Gastroesophageal sphincter (tissue), 3 donors: ENCODE measurements around the gene KERA.

Source experiments
- CTCF ChIP-seq, 4 experiments: fragments of 200-600 bp in 2 of 4; fragments of 450-650 bp in 2 of 4; sonication (generic) in 1 of 4; IDR thresholded peaks; one replicate each; pipeline ENCODE4 v1.5.1; 2017 to 2019; ENCODE audit warnings: antibody characterized with exemption in 4 of 4, mild to moderate bottlenecking in 2 of 4, moderate library complexity in 2 of 4
- EP300 ChIP-seq: sonication (generic); formaldehyde crosslinking; IDR thresholded peaks from one replicate; pipeline ENCODE4 v1.6.1; 2017; ENCODE audit warnings: antibody characterized with exemption, mild to moderate bottlenecking
- POLR2A ChIP-seq, 2 donors: fragments of 450-650 bp; IDR thresholded peaks; one replicate each; pipeline ENCODE4 v1.6.1; 2017; ENCODE audit warnings: antibody characterized with exemption in 2 of 2, mild to moderate bottlenecking in 2 of 2, moderate library complexity in 1 of 2
- POLR2AphosphoS5 ChIP-seq: sonication (generic); formaldehyde crosslinking; IDR thresholded peaks from one replicate; pipeline ENCODE4 v1.6.1; 2017; ENCODE audit warnings: antibody characterized with exemption

DNA sequence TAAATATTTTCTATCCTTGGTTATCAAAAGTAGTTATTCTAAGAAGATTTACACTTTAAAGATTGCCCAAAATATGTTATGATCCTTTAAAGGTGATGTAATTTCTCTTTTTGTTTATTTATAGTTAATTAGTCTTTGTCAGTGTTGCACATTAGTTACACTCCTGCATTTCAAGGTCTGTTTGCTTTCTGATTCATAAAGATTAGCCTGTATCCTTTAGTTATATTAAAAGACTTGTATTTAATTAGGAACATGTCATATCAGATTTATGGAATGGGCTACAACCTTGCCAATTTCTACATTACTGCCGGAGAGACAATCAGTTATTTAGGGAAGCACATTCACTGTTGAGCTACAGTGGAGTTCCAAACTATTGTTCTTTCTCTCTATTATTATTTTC, 56.5 kb downstream of the KERA start:
- TF ChIP-seq CTCF (IDR thresholded peaks at IDR 0.05): no peak
- TF ChIP-seq EP300: no peak
- no peak for TF ChIP-seq POLR2A (IDR thresholded peaks at IDR 0.05)
- TF ChIP-seq POLR2AphosphoS5: no peak
